GM12878 (cell line): ENCODE measurements around the gene KRTAP10-10.

ENCODE experiments used
- ATF2 ChIP-seq: IDR thresholded peaks from 2 replicates; pipeline ENCODE4 v1.6.1; 2012; ENCODE audit warnings: low read length, inconsistent platforms
- BHLHE40 ChIP-seq, 2 experiments: fragments of 450-650 bp in 1 of 2; IDR thresholded peaks; 2 replicates each; pipeline ENCODE4 v1.6.1; 2011 to 2017; ENCODE audit warnings: low read depth in 2 of 2, borderline replicate concordance in 1 of 2, improper control_type of control experiment in 1 of 2, low read length in 1 of 2, mild to moderate bottlenecking in 1 of 2
- BMI1 ChIP-seq: fragments of 450-650 bp; IDR thresholded peaks from 2 replicates; pipeline ENCODE4 v1.6.1; 2016; ENCODE audit warnings: mild to moderate bottlenecking, moderate library complexity, borderline replicate concordance
- MXI1 ChIP-seq: fragments of 150-350 bp; IDR thresholded peaks from 2 replicates; pipeline ENCODE4 v1.6.1; 2011; ENCODE audit warnings: low read depth, mild to moderate bottlenecking, inconsistent platforms, low read length, improper control_type of control experiment
- MYC ChIP-seq: IDR thresholded peaks from 2 replicates; pipeline ENCODE4 v1.6.1; 2011; ENCODE audit warnings: mild to moderate bottlenecking, low read length, moderate library complexity, inconsistent platforms; ENCODE audit not compliant: insufficient read depth, insufficient replicate concordance, insufficient read length, severe bottlenecking
- NR2C1 ChIP-seq: fragments of 450-650 bp; IDR thresholded peaks from 2 replicates; pipeline ENCODE4 v1.6.1; 2017; ENCODE audit warnings: antibody characterized with exemption, mild to moderate bottlenecking, moderate library complexity
- NR2C2 ChIP-seq: IDR thresholded peaks from 2 replicates; pipeline ENCODE4 v1.6.1; 2011; ENCODE audit warnings: borderline replicate concordance, low read depth; ENCODE audit not compliant: control insufficient read depth, insufficient read length
- NRF1 ChIP-seq: conservative IDR thresholded peaks from 2 replicates; pipeline ENCODE4 v1.6.1; 2011; ENCODE audit warnings: mild to moderate bottlenecking, low read depth, low read length, improper control_type of control experiment
- PML ChIP-seq: IDR thresholded peaks from 2 replicates; pipeline ENCODE4 v1.6.1; 2012; ENCODE audit warnings: low read length, inconsistent platforms
- POLR2AphosphoS5 ChIP-seq: IDR thresholded peaks from 2 replicates; pipeline ENCODE4 v1.6.1; 2011; ENCODE audit warnings: mild to moderate bottlenecking, low read length, inconsistent platforms
- SUPT20H ChIP-seq: IDR thresholded peaks from 2 replicates; pipeline ENCODE4 v1.6.1; 2011; ENCODE audit warnings: low read depth, mild to moderate bottlenecking, low read length, moderate library complexity, borderline replicate concordance; ENCODE audit not compliant: control insufficient read depth
- ZBTB40 ChIP-seq: fragments of 450-650 bp; IDR thresholded peaks from 2 replicates; pipeline ENCODE4 v1.6.1; 2016; ENCODE audit warnings: mild to moderate bottlenecking, moderate library complexity, borderline replicate concordance
- ZNF274 ChIP-seq: IDR thresholded peaks from one replicate; pipeline ENCODE4 v1.8.0; 2011; ENCODE audit not compliant: insufficient read length, insufficient read depth
- TF ChIP-seq, protein P1 (sequence below), 3 experiments: IDR thresholded peaks in 2 of 3; conservative IDR thresholded peaks in 1 of 3; 2 replicates each; pipeline ENCODE4 v1.5.1; 2011; ENCODE audit warnings: low read depth in 3 of 3, low read length in 3 of 3, mild to moderate bottlenecking in 3 of 3, control low read depth in 2 of 3, moderate library complexity in 2 of 3, inconsistent platforms in 1 of 3, mixed read lengths in 1 of 3; ENCODE audit not compliant: control insufficient read depth in 2 of 3, insufficient read depth in 1 of 3; ENCODE audit errors: extremely low read depth in 1 of 3

DNA sequence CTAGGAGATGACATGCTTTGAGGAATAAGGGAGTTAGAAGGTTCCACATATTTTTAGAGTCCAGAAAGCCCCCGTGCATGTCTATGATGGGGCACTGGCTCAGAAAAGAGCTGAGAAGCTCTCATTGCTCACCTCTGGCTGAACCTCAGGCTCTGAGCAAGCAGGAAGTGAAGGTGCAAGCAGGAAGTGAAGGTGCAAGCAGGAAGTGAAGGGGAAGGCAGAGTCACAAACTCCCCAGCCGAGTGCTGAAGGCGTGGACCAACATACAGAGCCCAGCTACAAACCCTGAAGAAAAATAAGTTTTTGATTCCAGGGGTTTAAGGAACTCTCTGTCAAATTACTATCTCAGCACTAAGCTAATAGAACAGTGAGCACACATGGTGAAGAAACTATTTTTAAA, 18.2 kb upstream of the KRTAP10-10 start:
- TF ChIP-seq MYC (no peak), BHLHE40 (IDR thresholded peaks at IDR 0.05; ENCODE audit: borderline replicate concordance in 1 of 2, low read depth in 2 of 2, low read length in 1 of 2) (no peak), ATF2 (no peak), ZBTB40 (no peak), NRF1 (no peak), BMI1 (no peak), MXI1 (no peak), NR2C1 (no peak), NR2C2 (no peak), SUPT20H (no peak), POLR2AphosphoS5 (no peak), PML (no peak), ZNF274 (no peak)
- TF ChIP-seq, protein P1, sequence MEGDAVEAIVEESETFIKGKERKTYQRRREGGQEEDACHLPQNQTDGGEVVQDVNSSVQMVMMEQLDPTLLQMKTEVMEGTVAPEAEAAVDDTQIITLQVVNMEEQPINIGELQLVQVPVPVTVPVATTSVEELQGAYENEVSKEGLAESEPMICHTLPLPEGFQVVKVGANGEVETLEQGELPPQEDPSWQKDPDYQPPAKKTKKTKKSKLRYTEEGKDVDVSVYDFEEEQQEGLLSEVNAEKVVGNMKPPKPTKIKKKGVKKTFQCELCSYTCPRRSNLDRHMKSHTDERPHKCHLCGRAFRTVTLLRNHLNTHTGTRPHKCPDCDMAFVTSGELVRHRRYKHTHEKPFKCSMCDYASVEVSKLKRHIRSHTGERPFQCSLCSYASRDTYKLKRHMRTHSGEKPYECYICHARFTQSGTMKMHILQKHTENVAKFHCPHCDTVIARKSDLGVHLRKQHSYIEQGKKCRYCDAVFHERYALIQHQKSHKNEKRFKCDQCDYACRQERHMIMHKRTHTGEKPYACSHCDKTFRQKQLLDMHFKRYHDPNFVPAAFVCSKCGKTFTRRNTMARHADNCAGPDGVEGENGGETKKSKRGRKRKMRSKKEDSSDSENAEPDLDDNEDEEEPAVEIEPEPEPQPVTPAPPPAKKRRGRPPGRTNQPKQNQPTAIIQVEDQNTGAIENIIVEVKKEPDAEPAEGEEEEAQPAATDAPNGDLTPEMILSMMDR (IDR thresholded peaks at IDR 0.05 in 2 of 3, conservative IDR thresholded peaks at IDR 0.05 in 1 of 3; ENCODE audit: control insufficient read depth in 2 of 3, extremely low read depth in 1 of 3, insufficient read depth in 1 of 3, low read depth in 3 of 3, low read length in 3 of 3): no peak
